ENCODE measurements around the gene COQ8B. TPM values are rescaled to one million over a fixed set of nuclear protein-coding genes. Genes with fewer than 3 reads are reported as not detected.

Gene COQ8B
- total and polyA plus RNA-seq, 2 donors (not counting 1 experiment from before 2014, with no cell fraction given): 58.9 to 62.6 TPM

GRCh38 chr19:40742886-40743285 lies 26.2 kb upstream of the COQ8B start:
- H3K4me3 ChIP-seq (ENCODE audit: control extremely low read depth in 1 of 5, extremely low read depth in 1 of 5, insufficient read depth in 1 of 5, low read depth in 2 of 5, low read length in 4 of 5): no peak overlapping the region
- no peak overlapping the region for H3K4me2 ChIP-seq (replicated peaks; ENCODE audit: low read depth, low read length, poor library complexity, severe bottlenecking)
- H3K9me3 ChIP-seq (ENCODE audit: control extremely low read depth in 1 of 3, control insufficient read depth in 2 of 3, insufficient read depth in 1 of 3, low read length in 2 of 3): no peaks in the 10 kb centered on the region
- Mint-ChIP-seq H3K27me3 (no peaks in the 10 kb centered on the region), H3K4me1 (no peaks in the 10 kb centered on the region), H3K4me3 (no peak overlapping the region), H3K9me3 (ENCODE audit: insufficient read depth) (no peaks in the 10 kb centered on the region), H3K27ac (no peak overlapping the region)
- no peaks in the 10 kb centered on the region for H4K20me1 ChIP-seq (ENCODE audit: control insufficient read depth, insufficient read depth, low read length, poor library complexity, severe bottlenecking)
- no peak overlapping the region for H2AFZ ChIP-seq (ENCODE audit: insufficient read depth, low read depth, low read length, poor library complexity, severe bottlenecking)
- peaks cover 0 to 14% of the 10 kb centered on the region in 2 experiments for H3K36me3 ChIP-seq (replicated peaks in 1 of 2; ENCODE audit: control extremely low read depth in 1 of 2, control insufficient read depth in 1 of 2, extremely low read depth in 1 of 2, insufficient read depth in 2 of 2, low read length in 1 of 2)
- ChIA-PET CTCF (interaction anchor here (1.2 to 2.9 kb wide), 4 partner anchors 12 to 80 kb away, joined by 4 to 14 read pairs (median 4); no protein-coding TSS in a partner anchor), POLR2A (no interaction called here)
- no peak for TF ChIP-seq EZH2 (IDR thresholded peaks at IDR 0.05; ENCODE audit: borderline replicate concordance, insufficient read depth, low read depth, low read length, poor library complexity, severe bottlenecking)
- TF ChIP-seq, protein P1, sequence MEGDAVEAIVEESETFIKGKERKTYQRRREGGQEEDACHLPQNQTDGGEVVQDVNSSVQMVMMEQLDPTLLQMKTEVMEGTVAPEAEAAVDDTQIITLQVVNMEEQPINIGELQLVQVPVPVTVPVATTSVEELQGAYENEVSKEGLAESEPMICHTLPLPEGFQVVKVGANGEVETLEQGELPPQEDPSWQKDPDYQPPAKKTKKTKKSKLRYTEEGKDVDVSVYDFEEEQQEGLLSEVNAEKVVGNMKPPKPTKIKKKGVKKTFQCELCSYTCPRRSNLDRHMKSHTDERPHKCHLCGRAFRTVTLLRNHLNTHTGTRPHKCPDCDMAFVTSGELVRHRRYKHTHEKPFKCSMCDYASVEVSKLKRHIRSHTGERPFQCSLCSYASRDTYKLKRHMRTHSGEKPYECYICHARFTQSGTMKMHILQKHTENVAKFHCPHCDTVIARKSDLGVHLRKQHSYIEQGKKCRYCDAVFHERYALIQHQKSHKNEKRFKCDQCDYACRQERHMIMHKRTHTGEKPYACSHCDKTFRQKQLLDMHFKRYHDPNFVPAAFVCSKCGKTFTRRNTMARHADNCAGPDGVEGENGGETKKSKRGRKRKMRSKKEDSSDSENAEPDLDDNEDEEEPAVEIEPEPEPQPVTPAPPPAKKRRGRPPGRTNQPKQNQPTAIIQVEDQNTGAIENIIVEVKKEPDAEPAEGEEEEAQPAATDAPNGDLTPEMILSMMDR (IDR thresholded peaks at IDR 0.05): no peak
- no peak for ATAC-seq (ENCODE audit: low read depth)
- no peaks in the 10 kb centered on the region for H3K4me1 ChIP-seq (ENCODE audit: control insufficient read depth in 2 of 2, insufficient read depth in 2 of 2, low read length in 2 of 2)
- WGBS (ENCODE audit: insufficient coverage): 100% methylated on average over 8 of the region's 12 CpGs
- H3K27me3 ChIP-seq (replicated peaks in 1 of 4; ENCODE audit: control extremely low read depth in 1 of 4, control insufficient read depth in 3 of 4, insufficient read depth in 4 of 4, low read length in 3 of 4): no peaks in the 10 kb centered on the region
- DNase-seq: no peak
- no peak overlapping the region for H3K27ac ChIP-seq (ENCODE audit: low read length in 2 of 2)
- intact Hi-C loops (cut with micrococcal nuclease): no loop called here
- no peak overlapping the region for H3K9ac ChIP-seq (ENCODE audit: low read length)
- H3K79me2 ChIP-seq (ENCODE audit: control insufficient read depth, insufficient read depth, low read length): no peaks in the 10 kb centered on the region

- Histone ChIP-seq H4K20me1 (ENCODE audit: control insufficient read depth, insufficient read depth, low read length, poor library complexity, severe bottlenecking) (no peaks in the 10 kb centered on the region), H3K9ac (ENCODE audit: low read length) (no peak overlapping the region), H3K79me2 (ENCODE audit: control insufficient read depth, insufficient read depth, low read length) (no peaks in the 10 kb centered on the region), H3K27ac (ENCODE audit: low read length in 2 of 2) (no peak overlapping the region), H3K36me3 (replicated peaks in 1 of 2; ENCODE audit: control extremely low read depth in 1 of 2, control insufficient read depth in 1 of 2, extremely low read depth in 1 of 2, insufficient read depth in 2 of 2, low read length in 1 of 2) (peaks cover 0 to 16% of the 10 kb centered on the region in 2 experiments), H3K4me3 (ENCODE audit: control extremely low read depth in 1 of 5, extremely low read depth in 1 of 5, insufficient read depth in 1 of 5, low read depth in 2 of 5, low read length in 4 of 5) (no peak overlapping the region), H3K9me3 (ENCODE audit: control extremely low read depth in 1 of 3, control insufficient read depth in 2 of 3, insufficient read depth in 1 of 3, low read length in 2 of 3) (no peaks in the 10 kb centered on the region), H3K27me3 (replicated peaks in 1 of 4; ENCODE audit: control extremely low read depth in 1 of 4, control insufficient read depth in 3 of 4, insufficient read depth in 4 of 4, low read length in 3 of 4) (no peaks in the 10 kb centered on the region), H3K4me1 (ENCODE audit: control insufficient read depth in 2 of 2, insufficient read depth in 2 of 2, low read length in 2 of 2) (no peaks in the 10 kb centered on the region), H2AFZ (ENCODE audit: insufficient read depth, low read depth, low read length, poor library complexity, severe bottlenecking) (no peak overlapping the region), H3K4me2 (replicated peaks; ENCODE audit: low read depth, low read length, poor library complexity, severe bottlenecking) (no peak overlapping the region)
- Mint-ChIP-seq H3K4me1 (no peaks in the 10 kb centered on the region), H3K9me3 (ENCODE audit: insufficient read depth) (no peaks in the 10 kb centered on the region), H3K4me3 (no peak overlapping the region), H3K27ac (no peak overlapping the region), H3K27me3 (no peaks in the 10 kb centered on the region)
- intact Hi-C loops (cut with micrococcal nuclease): no loop called here
- POLR2A ChIA-PET: no interaction called here
- WGBS (ENCODE audit: insufficient coverage): 95% methylated on average over 17 of the region's 17 CpGs
- ATAC-seq (ENCODE audit: low read depth): no peak
- CTCF ChIA-PET: interaction anchor here (1.4 to 2.9 kb wide), 3 partner anchors 12 to 80 kb away, joined by 4 to 14 read pairs (median 4); no protein-coding TSS in a partner anchor
- no peak for DNase-seq
- no peak for TF ChIP-seq EZH2 (IDR thresholded peaks at IDR 0.05; ENCODE audit: borderline replicate concordance, insufficient read depth, low read depth, low read length, poor library complexity, severe bottlenecking)
- TF ChIP-seq, protein P1 (IDR thresholded peaks at IDR 0.05): no peak
Observed at GRCh38 chr19:40742477-40742876, 25.8 kb upstream of the COQ8B start.
